GM12864 (cell line): ENCODE results near the gene ALKBH8.
A peak's percentile ranks its signal among the peaks of the same experiment; 100 is the strongest.

Source experiments
- DNase-seq: peaks from one replicate; pipeline ENCODE4 v3.0.0-alpha.2; 2011; ENCODE audit warnings: low read depth
- H3K4me3 ChIP-seq: 2 replicates; pipeline ENCODE4 v1.5.1; 2011; ENCODE audit warnings: mild to moderate bottlenecking, low read depth, low read length, control low read depth
- CTCF ChIP-seq: IDR thresholded peaks from 2 replicates; pipeline ENCODE4 v1.5.1; 2011; ENCODE audit warnings: low read depth, mild to moderate bottlenecking, moderate library complexity, low read length, control low read depth, inconsistent platforms; ENCODE audit errors: missing control alignments

ALKBH8 gene

GRCh38 chr11:107565219-107565937 lies at the start of gene ALKBH8:
Gene ALKBH8, minus strand, starts transcription at chr11:107565735. Its CDS starts 4,842 bp downstream, at chr11:107560893.
- peak within 1 kb of the TSS; percentile 62 for H3K4me3 ChIP-seq
- DNase-seq, result peak; percentile 49
- no peak for TF ChIP-seq CTCF

DNA sequence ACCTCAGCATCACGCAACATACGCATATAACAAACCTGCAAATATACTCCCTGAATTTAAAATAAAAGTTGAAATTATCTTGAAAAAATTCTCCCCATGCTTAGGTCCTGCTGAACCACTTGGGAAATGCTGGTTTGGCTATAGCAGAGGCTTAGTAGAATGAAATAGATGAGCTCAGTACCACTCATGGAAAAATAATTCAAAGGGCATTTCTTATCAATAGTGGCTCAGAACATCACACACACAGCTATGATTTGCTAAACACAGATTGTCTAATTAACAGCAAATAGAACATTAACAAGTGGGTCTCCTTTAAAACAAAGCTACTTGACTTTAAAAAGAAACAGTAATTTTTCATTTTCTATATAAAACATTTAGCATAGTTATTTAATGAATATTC lies 46.9 kb upstream of the ALKBH8 start:
- no peak for TF ChIP-seq CTCF
- DNase-seq, result no peak

DNA sequence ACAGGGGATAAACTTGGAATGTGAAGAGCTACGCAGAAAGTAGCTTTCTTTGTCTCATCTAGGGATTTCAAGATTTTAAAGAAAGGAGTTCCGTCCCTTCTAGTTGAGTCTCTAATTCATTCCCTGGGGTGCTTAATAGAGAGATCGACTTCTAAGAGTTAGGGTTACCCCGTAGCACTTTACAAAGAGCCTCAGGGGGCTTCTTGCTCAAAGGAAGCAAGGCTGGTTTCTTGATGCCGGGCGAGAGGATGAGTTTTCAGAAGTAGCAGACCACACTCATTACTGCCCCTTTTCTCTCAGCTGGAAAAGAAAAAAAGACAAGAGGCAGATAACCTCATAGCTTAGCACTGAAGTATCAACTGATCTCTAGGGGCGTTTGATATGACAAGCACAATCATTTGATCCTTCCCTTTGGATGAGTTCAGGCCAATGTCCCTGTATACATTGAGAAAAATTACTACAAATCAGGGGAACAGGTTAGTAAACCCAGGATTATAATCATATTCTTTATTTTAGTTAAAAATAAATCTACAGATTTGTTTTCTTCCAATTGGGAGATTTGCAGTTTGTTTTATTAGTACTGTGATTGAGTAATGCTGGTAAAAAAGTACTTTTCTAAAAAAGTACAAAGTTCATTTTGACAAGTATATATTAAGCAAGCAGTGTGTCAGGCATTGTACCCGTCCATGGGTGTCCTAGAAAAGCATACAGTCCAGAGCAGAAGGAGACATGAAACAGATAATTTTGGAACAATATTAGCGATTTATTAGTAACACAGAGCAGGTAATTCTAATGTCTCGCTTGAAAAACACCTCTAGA lies 44.1 kb upstream of the ALKBH8 start:
- no peak for DNase-seq
- H3K4me3 ChIP-seq, result no peak overlapping the region
- no peak for TF ChIP-seq CTCF

More for the DNA sequence above, 46.9 kb upstream of the ALKBH8 start:
- H3K4me3 ChIP-seq, result no peak overlapping the region

DNA sequence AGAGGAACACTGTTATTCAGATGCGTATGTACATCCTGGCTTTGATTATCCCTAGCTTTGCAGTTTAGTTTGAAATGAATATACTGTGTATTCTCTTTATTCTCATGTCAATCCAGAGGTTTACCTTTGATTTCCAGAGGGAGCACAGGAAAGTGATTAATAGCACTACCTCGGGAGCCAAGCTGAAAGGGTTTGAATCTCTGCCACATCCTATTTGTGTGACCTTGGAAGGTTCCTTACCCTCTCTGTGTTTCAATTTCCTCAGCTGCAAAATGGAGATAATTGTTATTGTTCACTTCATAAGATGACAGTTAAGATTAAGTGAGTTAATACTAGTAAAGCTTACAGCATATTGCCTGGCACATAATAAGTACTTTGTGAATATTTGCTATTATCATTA lies 43.3 kb upstream of the ALKBH8 start:
- no peak for TF ChIP-seq CTCF

DNA sequence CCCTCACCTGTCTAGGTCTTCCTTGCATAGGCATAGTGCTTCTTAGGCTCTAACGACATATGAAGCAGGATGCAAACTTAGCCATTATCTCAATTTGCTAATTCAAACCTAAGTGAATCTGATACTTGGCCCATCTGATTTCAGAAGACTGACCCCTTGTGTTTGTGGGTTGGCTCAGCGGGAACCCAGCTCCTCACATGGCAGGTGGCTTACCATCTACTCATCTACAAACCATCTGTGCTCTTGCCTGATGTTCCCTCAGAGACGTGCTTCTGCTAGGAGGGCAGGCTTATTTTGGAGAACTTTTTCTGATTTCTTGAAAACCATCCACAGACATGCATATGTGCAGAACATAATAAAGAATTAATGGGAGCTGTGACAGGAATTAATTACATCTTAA lies 40.6 kb upstream of the ALKBH8 start:
- DNase-seq, result no peak
- no peak for TF ChIP-seq CTCF
- no peak overlapping the region for H3K4me3 ChIP-seq

More for the DNA sequence above, 43.3 kb upstream of the ALKBH8 start:
- DNase-seq, result no peak
- H3K4me3 ChIP-seq, result no peak overlapping the region

DNA sequence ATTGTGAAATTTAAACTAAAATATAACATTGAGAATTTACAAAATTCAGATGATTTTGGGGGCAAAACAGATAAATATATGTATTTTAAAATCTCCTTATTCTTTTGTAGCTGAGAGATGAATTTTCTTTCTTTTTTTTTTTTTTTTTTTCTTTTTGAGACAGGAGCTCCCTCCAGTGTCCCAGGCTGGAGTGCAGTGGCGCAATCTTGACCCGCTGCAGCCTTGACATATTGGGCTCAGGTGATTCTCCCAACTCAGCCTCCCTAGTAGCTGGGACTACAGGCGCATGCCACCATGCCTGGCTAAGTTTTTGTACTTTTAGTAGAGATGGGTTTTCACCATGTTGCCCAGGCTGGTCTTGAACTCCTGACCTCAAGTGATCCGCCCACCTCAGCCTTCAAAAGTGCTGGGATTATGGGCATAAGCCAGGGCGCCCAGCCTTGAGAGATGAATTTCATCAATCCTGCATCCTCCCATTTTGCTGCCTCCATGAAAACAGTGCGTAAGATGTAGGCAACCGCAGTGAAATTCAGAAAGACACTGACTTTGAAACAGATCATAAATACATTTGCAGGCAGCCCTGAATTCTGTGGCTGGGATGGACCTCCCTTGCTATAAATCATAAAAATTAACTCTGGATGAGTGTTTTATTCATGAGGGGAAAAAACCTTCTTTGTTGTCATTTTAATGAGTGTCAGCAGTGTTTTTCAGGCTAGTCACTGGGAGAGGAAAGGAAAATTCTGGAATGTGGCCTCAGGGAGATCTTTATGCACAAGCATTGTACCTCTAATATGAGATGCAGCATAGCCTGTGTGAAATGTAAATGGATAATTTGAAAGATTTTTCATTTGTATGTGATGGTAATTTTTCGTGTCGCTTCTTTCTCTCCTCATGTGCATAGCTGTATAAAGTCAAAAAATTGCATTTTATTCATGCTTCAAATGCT lies 39.8 kb upstream of the ALKBH8 start:
- DNase-seq, result no peak
- H3K4me3 ChIP-seq, result no peak overlapping the region
- TF ChIP-seq CTCF, result no peak
